ENCODE measurements around the gene DMC1.

DNA sequence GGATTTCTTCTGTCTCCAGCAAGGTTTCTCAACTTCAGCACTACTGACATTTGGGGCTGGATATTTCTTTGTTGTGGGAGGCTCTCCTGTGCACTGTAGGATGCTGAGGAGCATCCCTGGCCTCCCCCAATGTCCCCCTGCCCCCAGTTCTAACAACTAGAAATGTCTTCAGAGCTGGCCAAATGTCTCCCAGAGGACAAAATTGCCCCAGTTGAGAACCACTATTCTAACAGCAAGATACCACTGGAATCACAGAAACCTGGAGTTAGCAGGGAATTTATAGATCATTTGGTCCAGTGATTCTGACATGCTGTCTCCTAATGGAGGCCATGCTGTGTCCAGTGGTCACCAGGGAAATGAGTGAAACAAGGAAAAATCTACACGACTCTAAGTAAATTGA lies 32.2 kb upstream of the DMC1 start:
- TF ChIP-seq, protein P1, sequence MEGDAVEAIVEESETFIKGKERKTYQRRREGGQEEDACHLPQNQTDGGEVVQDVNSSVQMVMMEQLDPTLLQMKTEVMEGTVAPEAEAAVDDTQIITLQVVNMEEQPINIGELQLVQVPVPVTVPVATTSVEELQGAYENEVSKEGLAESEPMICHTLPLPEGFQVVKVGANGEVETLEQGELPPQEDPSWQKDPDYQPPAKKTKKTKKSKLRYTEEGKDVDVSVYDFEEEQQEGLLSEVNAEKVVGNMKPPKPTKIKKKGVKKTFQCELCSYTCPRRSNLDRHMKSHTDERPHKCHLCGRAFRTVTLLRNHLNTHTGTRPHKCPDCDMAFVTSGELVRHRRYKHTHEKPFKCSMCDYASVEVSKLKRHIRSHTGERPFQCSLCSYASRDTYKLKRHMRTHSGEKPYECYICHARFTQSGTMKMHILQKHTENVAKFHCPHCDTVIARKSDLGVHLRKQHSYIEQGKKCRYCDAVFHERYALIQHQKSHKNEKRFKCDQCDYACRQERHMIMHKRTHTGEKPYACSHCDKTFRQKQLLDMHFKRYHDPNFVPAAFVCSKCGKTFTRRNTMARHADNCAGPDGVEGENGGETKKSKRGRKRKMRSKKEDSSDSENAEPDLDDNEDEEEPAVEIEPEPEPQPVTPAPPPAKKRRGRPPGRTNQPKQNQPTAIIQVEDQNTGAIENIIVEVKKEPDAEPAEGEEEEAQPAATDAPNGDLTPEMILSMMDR (IDR thresholded peaks at IDR 0.05): no peak
- no peak for TF ChIP-seq POLR2A (IDR thresholded peaks at IDR 0.05)

Data from esophagus squamous epithelium (tissue), 4 donors.